Thyroid gland (tissue), 4 donors: Measurements from ENCODE around the gene POLR1A. TPM values are rescaled to one million over a fixed set of nuclear protein-coding genes. Genes with fewer than 3 reads are reported as not detected.

Experiments
- DNase-seq, 2 donors: peaks; one replicate each; pipeline ENCODE4 v3.0.0-alpha.2; 2019
- H3K27ac ChIP-seq, 3 donors: fragments of 200-600 bp; sonication (generic); 1 replicate in 2 of 3; 2 replicates in 1 of 3; pipeline ENCODE4 v1.5.1; 2016 to 2019; ENCODE audit warnings: mild to moderate bottlenecking in 1 of 3, moderate library complexity in 1 of 3
- H3K27me3 ChIP-seq: fragments of 200-600 bp; sonication (generic); one replicate; pipeline ENCODE4 v1.5.1; 2019
- H3K36me3 ChIP-seq, 2 donors: fragments of 200-600 bp; sonication (generic); one replicate each; pipeline ENCODE4 v1.5.1; 2016 to 2019
- H3K4me1 ChIP-seq, 2 donors: fragments of 200-600 bp; sonication (generic); one replicate each; pipeline ENCODE4 v1.5.1; 2017 to 2019
- H3K4me3 ChIP-seq, 3 donors: fragments of 200-600 bp; sonication (generic); replicated peaks in 1 of 3; 1 replicate in 2 of 3; 2 replicates in 1 of 3; pipeline ENCODE4 v1.5.1; 2016; ENCODE audit warnings: mild to moderate bottlenecking in 1 of 3
- H3K9me3 ChIP-seq: fragments of 200-600 bp; sonication (generic); one replicate; pipeline ENCODE4 v1.5.1; 2017
- CTCF ChIP-seq, 6 experiments: fragments of 200-600 bp in 3 of 6; fragments of 450-650 bp in 3 of 6; sonication (generic) in 3 of 6; IDR thresholded peaks; one replicate each; pipeline ENCODE4 v1.5.1; 2016 to 2019; ENCODE audit warnings: antibody characterized with exemption in 6 of 6, mild to moderate bottlenecking in 2 of 6, inconsistent platforms in 1 of 6, moderate library complexity in 1 of 6
- POLR2A ChIP-seq, 2 donors: fragments of 450-650 bp; IDR thresholded peaks; one replicate each; pipeline ENCODE4 v1.6.1; 2017; ENCODE audit warnings: antibody characterized with exemption in 2 of 2, mild to moderate bottlenecking in 2 of 2, moderate library complexity in 1 of 2
- WGBS, 2 donors: methylation state at CpG; one replicate each; pipeline ENCODE4 v1.1.5; 2017; 5-methylcytosine and 5-hydroxymethylcytosine counted together
- intact Hi-C: fragments of 100-400 bp; cut with DNase I; formaldehyde crosslinking; loops from one replicate; pipeline ENCODE4 v1.15.1; 2023
- total RNA-seq, 4 donors: library from RNA; depleted of rRNA; stranded (reverse); fragments of >200 nt; gene quantifications; one replicate each; pipeline ENCODE4 v1.2.3, GENCODE V29; 2016

The POLR1A gene
- total RNA-seq, 4 donors from 2014 or later, result 13.5 to 32.6 (median 24.1) TPM

GRCh38 chr2:86012007-86012712, 93.5 kb downstream of the POLR1A start:
- TF ChIP-seq CTCF (IDR thresholded peaks at IDR 0.05), result no peak
- no peak for TF ChIP-seq POLR2A (IDR thresholded peaks at IDR 0.05)
- WGBS, 2 donors, result 68 to 79% methylated on average over 8 to 9 of the region's 9 CpGs
- no peak overlapping the region for H3K4me3 ChIP-seq

DNA sequence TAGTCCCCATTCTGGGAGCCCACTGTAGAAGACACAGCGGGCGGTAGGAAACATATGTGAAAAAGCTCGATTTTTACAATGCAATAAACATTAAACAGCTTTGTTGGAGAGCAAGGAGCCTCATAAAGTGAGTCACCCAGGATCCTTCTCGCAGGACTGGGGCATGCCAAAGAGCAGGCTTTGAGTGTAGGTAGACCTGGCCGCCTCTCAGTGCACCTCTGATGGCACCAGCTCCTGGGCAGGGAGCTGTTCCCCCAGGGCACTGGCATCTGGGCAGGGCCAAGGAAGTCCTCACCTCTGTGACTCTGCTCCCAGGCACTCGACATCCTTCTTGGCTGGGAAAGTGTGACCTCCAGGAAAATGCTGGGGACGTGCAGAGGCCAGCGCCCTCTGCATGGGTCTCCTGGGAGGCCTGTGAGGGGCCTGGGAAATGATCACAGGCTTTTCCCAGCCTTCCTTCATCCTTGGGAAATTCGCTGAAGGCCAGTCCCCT, 94.2 kb downstream of the POLR1A start:
- Histone ChIP-seq H3K36me3 (no peaks in the 10 kb centered on the region), H3K4me3 (no peak overlapping the region), H3K9me3 (no peaks in the 10 kb centered on the region), H3K4me1 (peaks cover 0 to 11% of the 10 kb centered on the region in 2 donors), H3K27me3 (no peaks in the 10 kb centered on the region), H3K27ac (no peak overlapping the region)
- peak in 1 of 2 donors; percentile 38 for DNase-seq
- intact Hi-C loops, result no loop called here
- WGBS, 2 donors, result 79 to 91% methylated on average over 6 to 7 of the region's 9 CpGs
- TF ChIP-seq POLR2A (IDR thresholded peaks at IDR 0.05) (no peak), CTCF (IDR thresholded peaks at IDR 0.05) (no peak)

More at GRCh38 chr2:86012007-86012712, 93.5 kb downstream of the POLR1A start:
- H3K4me1 ChIP-seq, result peaks cover 6 to 18% of the 10 kb centered on the region in 2 donors
- H3K27ac ChIP-seq, result no peak overlapping the region
- H3K27me3 ChIP-seq, result no peaks in the 10 kb centered on the region
- no peaks in the 10 kb centered on the region for H3K9me3 ChIP-seq
- no peak for DNase-seq
- intact Hi-C loops, result no loop called here
- H3K36me3 ChIP-seq, result no peaks in the 10 kb centered on the region

GRCh38 chr2:86010083-86010482, 95.6 kb downstream of the POLR1A start:
- H3K27me3 ChIP-seq, result no peaks in the 10 kb centered on the region
- TF ChIP-seq POLR2A (IDR thresholded peaks at IDR 0.05) (no peak), CTCF (IDR thresholded peaks at IDR 0.05) (no peak)
- H3K4me1 ChIP-seq, result peaks cover 0 to 8% of the 10 kb centered on the region in 2 donors
- H3K36me3 ChIP-seq, result no peaks in the 10 kb centered on the region
- H3K4me3 ChIP-seq, result no peak overlapping the region
- no peak overlapping the region for H3K27ac ChIP-seq
- intact Hi-C loops, result no loop called here
- DNase-seq, result no peak
- H3K9me3 ChIP-seq, result no peaks in the 10 kb centered on the region

- TF ChIP-seq POLR2A (IDR thresholded peaks at IDR 0.05), result no peak
- TF ChIP-seq CTCF (IDR thresholded peaks at IDR 0.05), result no peak
- intact Hi-C loops, result no loop called here
- Histone ChIP-seq H3K9me3 (no peaks in the 10 kb centered on the region), H3K27ac (no peak overlapping the region), H3K4me3 (no peak overlapping the region), H3K27me3 (no peaks in the 10 kb centered on the region), H3K36me3 (no peaks in the 10 kb centered on the region), H3K4me1 (peaks cover 0 to 7% of the 10 kb centered on the region in 2 donors)
- no peak for DNase-seq
- 80 to 88% methylated on average over 2 of the region's 2 CpGs for WGBS, 2 donors
Observed at GRCh38 chr2:86006524-86006923, 99.2 kb downstream of the POLR1A start.

- Histone ChIP-seq H3K4me3 (no peak overlapping the region), H3K4me1 (peaks cover 17 to 22% of the 10 kb centered on the region in 2 donors), H3K27me3 (no peaks in the 10 kb centered on the region), H3K9me3 (no peaks in the 10 kb centered on the region), H3K27ac (no peak overlapping the region), H3K36me3 (no peaks in the 10 kb centered on the region)
- intact Hi-C loops, result no loop called here
- no peak for DNase-seq
- WGBS, 2 donors, result 91 to 94% methylated on average over 3 of the region's 3 CpGs
- TF ChIP-seq POLR2A (IDR thresholded peaks at IDR 0.05) (no peak), CTCF (IDR thresholded peaks at IDR 0.05) (no peak)
Observed at GRCh38 chr2:86003967-86004366, 101.7 kb downstream of the POLR1A start.
